Fibroblast of lung (primary cell): ENCODE data around the gene SGIP1.

Experiments
- CTCF ChIP-seq, 2 donors: IDR thresholded peaks in 1 of 2; conservative IDR thresholded peaks in 1 of 2; 1 replicate in 1 of 2; 2 replicates in 1 of 2; pipeline ENCODE4 v1.5.1; 2011 to 2012; ENCODE audit warnings: low read length in 2 of 2, control low read depth in 1 of 2, inconsistent platforms in 1 of 2, low read depth in 1 of 2, mild to moderate bottlenecking in 1 of 2
- EZH2 ChIP-seq: IDR thresholded peaks from 2 replicates; pipeline ENCODE4 v1.5.1; 2012; ENCODE audit warnings: low read length, control low read depth, mild to moderate bottlenecking; ENCODE audit errors: missing control alignments

GRCh38 chr1:66752000-66752592, 218.1 kb downstream of the SGIP1 start, which contains the start of gene DYNLT5:
- TF ChIP-seq CTCF (conservative IDR thresholded peaks at IDR 0.05 in 1 of 2, IDR thresholded peaks at IDR 0.05 in 1 of 2; ENCODE audit: low read depth in 1 of 2, low read length in 2 of 2) (peak in 1 of 2 donors; percentile 32), EZH2 (no peak)
